Skin of body (tissue), 2 donors: Measurements from ENCODE around the gene GPATCH3. TPM values are rescaled to one million over a fixed set of nuclear protein-coding genes. Genes with fewer than 3 reads are reported as not detected.
"Not testable (repeated sequence)": the region's sequence is repeated elsewhere in the genome, so short reads cannot be mapped to it uniquely, and the experiment has no call there.

ENCODE experiments used
- DNase-seq: peaks from one replicate; lab custom pipeline; 2025; lab: John Stamatoyannopoulos, UW
- total RNA-seq: library from RNA; depleted of rRNA; stranded (reverse); fragments of >200 nt; gene quantifications from one replicate; pipeline ENCODE4 v1.2.3, GENCODE V29; 2014

The GPATCH3 gene
- total RNA-seq, 1 donor from 2014 or later = 8.5 TPM

DNA sequence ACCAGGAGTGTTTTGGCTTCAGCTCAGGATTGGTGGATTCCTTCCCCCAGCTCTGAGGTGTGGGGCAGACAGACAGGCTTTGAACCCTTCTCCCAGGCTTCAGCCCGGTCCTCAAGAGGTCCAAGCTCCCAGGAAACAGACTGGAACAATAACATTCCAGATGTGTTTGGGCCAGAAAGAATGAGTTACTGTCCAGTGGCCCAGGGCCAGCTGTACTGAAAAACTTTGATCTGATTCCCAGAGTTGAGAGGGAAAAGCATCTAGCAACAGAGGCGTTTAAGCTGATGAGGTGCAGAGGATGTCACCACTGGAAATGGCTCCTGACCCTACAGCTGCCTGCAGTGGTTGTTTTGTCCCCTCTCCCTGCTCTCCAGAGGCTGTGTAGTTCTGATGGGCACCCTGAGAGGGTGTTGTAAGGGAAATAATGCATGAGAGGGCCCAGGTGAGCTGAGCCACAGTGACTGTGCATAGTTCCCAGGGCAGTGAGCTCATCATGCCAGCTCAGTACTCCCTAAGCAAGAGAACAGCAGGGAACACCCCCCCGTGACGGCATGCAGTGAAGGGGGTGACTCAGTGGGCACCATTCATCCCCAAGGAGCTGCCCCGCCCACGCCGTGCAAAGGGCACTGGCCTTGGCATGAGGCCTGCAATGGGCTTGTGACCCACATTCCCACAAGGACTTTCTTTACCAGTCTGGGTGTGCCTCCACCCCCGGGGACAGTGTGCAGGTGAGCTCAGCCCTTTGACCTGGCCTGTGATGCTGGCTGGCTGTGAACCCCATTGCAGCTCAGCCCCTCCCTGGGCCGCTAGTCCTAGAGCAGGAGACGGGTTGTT is 51.1 kb downstream of the GPATCH3 start:
- DNase-seq = no peak

DNA sequence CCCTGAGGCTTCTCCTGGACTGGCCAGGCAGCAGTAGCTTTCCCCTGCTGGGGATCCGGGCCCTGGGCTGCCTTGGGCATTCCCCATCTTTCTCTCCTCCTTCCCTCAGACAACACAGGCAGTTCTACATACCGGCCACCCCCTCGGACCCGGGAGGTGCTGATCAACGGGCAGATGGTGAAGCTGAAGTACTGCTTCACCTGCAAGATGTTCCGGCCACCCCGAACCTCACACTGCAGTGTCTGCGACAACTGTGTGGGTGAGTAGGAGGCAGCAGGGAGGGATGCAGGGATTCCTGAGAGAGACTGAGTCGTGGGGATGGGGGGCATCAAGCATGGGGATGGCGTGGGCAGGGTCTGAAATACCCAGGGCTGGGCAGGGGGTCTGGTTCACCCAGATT is 51.8 kb downstream of the GPATCH3 start:
- DNase-seq = no peak

GRCh38 chr1:26847826-26848225 is 52.4 kb downstream of the GPATCH3 start:
- not testable (repeated sequence) for DNase-seq

- no peak for DNase-seq
These were observed 55.7 kb downstream of the GPATCH3 start for GRCh38 chr1:26844424-26845196.

Other genes with a start within 250 kb of the GPATCH3 start
- gene ARID1A, start 204.5 kb downstream of the GPATCH3 start, total RNA-seq = 50.4 TPM
- gene PIGV, start 112.5 kb downstream of the GPATCH3 start, total RNA-seq = 7.8 TPM
- gene ZDHHC18, start 73.8 kb downstream of the GPATCH3 start, total RNA-seq = 6.5 TPM
- gene SFN, start 37.3 kb downstream of the GPATCH3 start, total RNA-seq = 254 TPM
- gene GPN2, start 10.2 kb downstream of the GPATCH3 start, total RNA-seq = 9.0 TPM
- gene NR0B2, start 13.5 kb upstream of the GPATCH3 start, total RNA-seq = not detected
- 24.0 TPM for gene NUDC, start 21.3 kb upstream of the GPATCH3 start, total RNA-seq
- gene KDF1, start 60.0 kb upstream of the GPATCH3 start, total RNA-seq = 4.0 TPM
- gene TRNP1, start 93.2 kb upstream of the GPATCH3 start, total RNA-seq = 4.0 TPM
- 18.1 TPM for gene TENT5B, start 112.4 kb upstream of the GPATCH3 start, total RNA-seq